ENCODE results near the gene RRAGB.
"Not testable (repeated sequence)": the region's sequence is repeated elsewhere in the genome, so short reads cannot be mapped to it uniquely, and the experiment has no call there.

The RRAGB gene

GRCh38 chrX:55717521-55718497 is at the start of gene RRAGB:
TSS of gene RRAGB (plus strand) at chrX:55717749. CDS start at chrX:55718328, 579 bp downstream.
- peak; percentile 91 to 93 for DNase-seq

- no peak for DNase-seq
These were observed 49.5 kb upstream of the RRAGB start for GRCh38 chrX:55668084-55668483.

- DNase-seq = not testable (repeated sequence)
These were observed 29.0 kb upstream of the RRAGB start for GRCh38 chrX:55688579-55688978.

- no peak for DNase-seq
These were observed 22.1 kb upstream of the RRAGB start for GRCh38 chrX:55695227-55696018.

- no peak for DNase-seq
These were observed 20.2 kb upstream of the RRAGB start for GRCh38 chrX:55697381-55697780.

- DNase-seq = no peak
These were observed 14.9 kb upstream of the RRAGB start for GRCh38 chrX:55702671-55703070.

- DNase-seq = not testable (repeated sequence)
These were observed 14.1 kb upstream of the RRAGB start for GRCh38 chrX:55703436-55703835.

GRCh38 chrX:55705066-55705465 is 12.5 kb upstream of the RRAGB start:
- DNase-seq = not testable (repeated sequence)

- DNase-seq = no peak
These were observed 7.8 kb upstream of the RRAGB start for GRCh38 chrX:55709735-55710134.

GRCh38 chrX:55710701-55711100 is 6.8 kb upstream of the RRAGB start:
- DNase-seq = no peak

- DNase-seq = no peak
These were observed 3.9 kb upstream of the RRAGB start for GRCh38 chrX:55713631-55714030.

- DNase-seq = no peak
These were observed 3.4 kb upstream of the RRAGB start for GRCh38 chrX:55714161-55714560.

- DNase-seq = no peak
These were observed 1.7 kb upstream of the RRAGB start for GRCh38 chrX:55715847-55716246.

GRCh38 chrX:55716937-55717336 is 612 bp upstream of the RRAGB start:
- DNase-seq = no peak

- DNase-seq = no peak
These were observed 14.3 kb downstream of the RRAGB start for GRCh38 chrX:55731826-55732225.

GRCh38 chrX:55738969-55739368 is 21.4 kb downstream of the RRAGB start:
- no peak for DNase-seq

- DNase-seq = no peak
These were observed 25.1 kb downstream of the RRAGB start for GRCh38 chrX:55742649-55743048.

- DNase-seq = not testable (repeated sequence)
These were observed 30.9 kb downstream of the RRAGB start for GRCh38 chrX:55748463-55748862.

GRCh38 chrX:55750256-55750655 is 32.7 kb downstream of the RRAGB start:
- no peak for DNase-seq

- DNase-seq = no peak
These were observed 37.3 kb downstream of the RRAGB start for GRCh38 chrX:55754861-55755294.

GRCh38 chrX:55758033-55758432 is 40.5 kb downstream of the RRAGB start:
- DNase-seq = no peak

- no peak for DNase-seq
These were observed 41.9 kb downstream of the RRAGB start for GRCh38 chrX:55759478-55759877.

- no peak for DNase-seq
These were observed 49.6 kb downstream of the RRAGB start for GRCh38 chrX:55767100-55767499.

- not testable (repeated sequence) for DNase-seq
These were observed 56.9 kb downstream of the RRAGB start for GRCh38 chrX:55774419-55774818.
